ENCODE results near the gene ARHGAP6.
"Not testable (repeated sequence)": the region's sequence is repeated elsewhere in the genome, so short reads cannot be mapped to it uniquely, and the experiment has no call there.

Gene ARHGAP6

DNA sequence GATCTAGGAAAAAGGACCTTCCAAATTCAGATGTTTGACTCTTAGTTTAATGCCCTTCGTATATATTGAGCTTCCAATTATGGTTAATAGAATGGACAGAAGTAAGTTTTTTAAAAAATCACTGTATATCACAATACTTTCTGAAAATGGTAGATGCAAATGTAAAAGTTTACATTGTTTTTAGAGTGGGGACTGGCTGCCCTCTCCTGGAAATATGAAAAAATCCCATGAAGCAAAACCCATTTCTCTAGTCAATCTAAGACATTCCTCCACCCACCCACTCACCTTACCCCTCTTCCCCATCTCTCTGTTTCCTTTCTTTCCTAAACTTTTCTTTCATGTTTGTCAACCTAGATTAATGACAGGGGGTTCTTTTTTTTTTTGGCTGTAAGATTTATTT lies 134.5 kb downstream of the ARHGAP6 start:
- no peaks in the 10 kb centered on the region for H3K9me3 ChIP-seq (replicated peaks in 1 of 11)
- TF ChIP-seq Cebpa-rat (IDR thresholded peaks at IDR 0.05): no peak
- H3K27me3 ChIP-seq: peaks cover 66 to 88% (median 84%) of the 10 kb centered on the region in 11 experiments
- no peaks in the 10 kb centered on the region for H3K36me3 ChIP-seq
- H3K9ac ChIP-seq: no peak overlapping the region
- no peaks in the 10 kb centered on the region for H3K4me1 ChIP-seq
- H3K27ac ChIP-seq: no peak overlapping the region
- no peak overlapping the region for H3K4me3 ChIP-seq
- peaks cover 0 to 4% (median 0%) of the 10 kb centered on the region in 11 experiments; a peak in 1 of 22 replicates for H4K20me1 ChIP-seq
- no peak overlapping the region for H3K4me2 ChIP-seq

DNA sequence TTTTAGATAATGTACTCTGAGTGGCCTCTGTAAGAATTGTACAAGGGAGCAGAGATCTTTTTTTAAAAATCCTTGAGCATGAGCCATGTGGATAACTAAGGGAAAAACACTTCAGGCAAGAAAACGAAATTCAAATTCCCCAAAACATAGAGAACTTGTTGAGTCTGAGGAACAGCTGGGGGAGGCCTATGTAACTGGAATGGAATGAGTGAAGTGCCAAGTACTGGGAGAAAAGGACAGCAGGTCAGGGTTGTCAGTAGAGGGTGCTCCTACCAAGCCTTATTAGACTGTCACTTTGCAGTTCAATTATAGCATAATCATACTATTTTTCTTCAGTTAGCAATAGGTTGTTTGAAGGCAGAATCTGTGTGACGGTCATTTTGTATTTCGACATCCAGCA lies 135.1 kb downstream of the ARHGAP6 start:
- H4K20me1 ChIP-seq: no peaks in the 10 kb centered on the region; a peak in 2 of 22 replicates
- no peaks in the 10 kb centered on the region for H3K4me1 ChIP-seq
- TF ChIP-seq Cebpa-rat (IDR thresholded peaks at IDR 0.05): no peak

DNA sequence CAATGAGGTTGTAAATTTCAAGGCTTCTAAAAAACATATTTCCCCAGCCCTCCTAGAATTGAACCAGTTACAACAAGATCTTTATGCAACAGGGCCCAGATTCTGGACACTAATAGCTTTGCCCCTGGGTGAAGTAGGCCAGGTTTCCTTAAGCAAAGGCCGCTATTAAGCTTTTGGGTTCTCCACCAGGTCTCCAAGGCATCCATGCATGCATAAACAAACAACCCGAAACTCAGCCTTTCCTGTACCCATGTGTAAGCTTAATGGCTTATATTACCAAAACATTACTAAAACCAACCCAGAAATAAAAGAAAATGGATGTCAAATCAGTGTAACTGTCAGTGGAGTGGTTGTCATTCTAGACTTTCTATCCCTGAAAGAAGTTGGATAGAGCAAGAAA lies 137.1 kb downstream of the ARHGAP6 start:
- no peak overlapping the region for H3K4me2 ChIP-seq
- H3K9me3 ChIP-seq (replicated peaks in 1 of 11): no peaks in the 10 kb centered on the region
- no peak overlapping the region for H3K27ac ChIP-seq
- no peak overlapping the region for H3K9ac ChIP-seq
- no peaks in the 10 kb centered on the region for H3K4me1 ChIP-seq
- H3K27me3 ChIP-seq: peaks cover 68 to 93% (median 87%) of the 10 kb centered on the region in 11 experiments
- no peaks in the 10 kb centered on the region; a peak in 2 of 22 replicates for H4K20me1 ChIP-seq
- no peak for TF ChIP-seq Cebpa-rat (IDR thresholded peaks at IDR 0.05)
- no peaks in the 10 kb centered on the region for H3K36me3 ChIP-seq
- H3K4me3 ChIP-seq: no peak overlapping the region

More for the DNA sequence above, 135.1 kb downstream of the ARHGAP6 start:
- Histone ChIP-seq H3K27ac (no peak overlapping the region), H3K4me3 (no peak overlapping the region), H3K36me3 (no peaks in the 10 kb centered on the region), H3K9ac (no peak overlapping the region), H3K27me3 (peaks cover 66 to 88% (median 84%) of the 10 kb centered on the region in 11 experiments), H3K4me2 (no peak overlapping the region), H3K9me3 (replicated peaks in 1 of 11) (no peaks in the 10 kb centered on the region)

DNA sequence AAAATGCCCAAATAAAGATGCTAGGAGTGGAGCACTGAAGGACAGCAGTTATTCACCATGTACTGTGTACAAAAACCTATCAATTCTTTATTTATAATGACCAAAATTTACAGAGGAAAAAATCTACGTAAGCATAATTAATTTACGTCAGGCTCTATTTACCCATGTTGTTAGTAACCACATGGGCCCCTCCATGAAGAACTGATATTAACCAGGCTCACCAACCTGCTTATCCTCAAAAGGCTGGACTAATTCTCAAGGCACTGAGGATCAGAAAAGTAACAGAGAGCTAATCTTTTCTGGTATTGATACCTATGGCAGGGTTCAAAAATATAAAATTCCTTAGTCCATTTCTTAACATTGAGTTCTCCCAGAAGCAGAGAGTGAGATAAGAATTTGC lies 140.0 kb downstream of the ARHGAP6 start:
- TF ChIP-seq Cebpa-rat (IDR thresholded peaks at IDR 0.05): no peak
- Histone ChIP-seq H3K27me3 (peaks cover 66 to 75% (median 74%) of the 10 kb centered on the region in 11 experiments), H3K4me2 (no peak overlapping the region), H3K9ac (no peak overlapping the region), H4K20me1 (no peaks in the 10 kb centered on the region; a peak in 1 of 22 replicates), H3K9me3 (replicated peaks in 1 of 11) (peaks cover 0 to 5% (median 0%) of the 10 kb centered on the region in 11 experiments; a peak in 2 of 22 replicates), H3K36me3 (no peaks in the 10 kb centered on the region), H3K4me3 (no peak overlapping the region), H3K27ac (no peak overlapping the region), H3K4me1 (no peaks in the 10 kb centered on the region)

DNA sequence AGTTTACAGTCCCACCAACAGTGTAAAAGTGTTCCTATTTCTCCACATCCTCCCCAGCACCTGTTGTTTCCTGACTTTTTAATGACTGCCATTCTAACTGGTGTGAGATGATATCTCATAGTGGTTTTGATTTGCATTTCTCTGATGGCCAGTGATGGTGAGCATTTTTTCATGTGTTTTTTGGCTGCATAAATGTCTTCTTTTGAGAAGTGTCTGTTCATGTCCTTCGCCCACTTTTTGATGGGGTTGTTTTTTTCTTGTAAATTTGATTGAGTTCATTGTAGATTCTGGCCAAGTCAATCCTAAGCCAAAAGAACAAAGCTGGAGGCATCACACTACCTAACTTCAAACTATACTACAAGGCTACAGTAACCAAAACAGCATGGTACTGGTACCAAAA lies 146.5 kb downstream of the ARHGAP6 start:
- H3K9ac ChIP-seq; H3K9me3 ChIP-seq (replicated peaks in 1 of 11); H3K4me1 ChIP-seq; H3K36me3 ChIP-seq; H3K27ac ChIP-seq; H3K4me3 ChIP-seq; H3K4me2 ChIP-seq; H4K20me1 ChIP-seq: not testable (repeated sequence)
- H3K27me3 ChIP-seq: peaks cover 26 to 51% (median 40%) of the 10 kb centered on the region in 11 experiments

DNA sequence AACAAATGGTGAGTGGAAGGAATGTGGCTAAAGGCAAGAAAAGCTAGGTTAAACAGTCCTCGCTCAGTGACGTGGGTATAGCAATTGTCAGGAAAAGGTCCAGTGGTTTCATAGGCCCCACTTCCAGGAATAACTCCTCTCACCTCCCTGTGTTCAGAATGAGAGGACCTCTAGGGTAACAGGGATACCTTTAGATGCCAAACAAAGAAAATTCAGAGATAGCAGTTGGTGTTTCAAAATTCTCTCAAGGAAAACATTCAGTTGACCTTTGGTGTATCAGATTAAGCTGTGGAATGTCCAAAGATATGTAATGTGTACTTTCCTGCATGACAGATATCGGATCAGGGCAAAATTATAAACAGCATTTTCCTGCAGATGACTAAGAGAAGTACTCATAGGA lies 155.9 kb downstream of the ARHGAP6 start:
- no peak overlapping the region for H3K9ac ChIP-seq
- H3K4me2 ChIP-seq: no peak overlapping the region
- no peak overlapping the region for H3K27ac ChIP-seq
- TF ChIP-seq Cebpa-rat (IDR thresholded peaks at IDR 0.05): no peak
- H3K9me3 ChIP-seq (replicated peaks in 1 of 11): peaks cover 0 to 27% (median 5%) of the 10 kb centered on the region in 11 experiments; a peak in 6 of 22 replicates
- H3K4me1 ChIP-seq: no peaks in the 10 kb centered on the region
- peaks cover 56 to 98% (median 91%) of the 10 kb centered on the region in 11 experiments for H3K27me3 ChIP-seq
- no peak overlapping the region for H3K4me3 ChIP-seq
- H3K36me3 ChIP-seq: no peaks in the 10 kb centered on the region
- no peaks in the 10 kb centered on the region for H4K20me1 ChIP-seq

DNA sequence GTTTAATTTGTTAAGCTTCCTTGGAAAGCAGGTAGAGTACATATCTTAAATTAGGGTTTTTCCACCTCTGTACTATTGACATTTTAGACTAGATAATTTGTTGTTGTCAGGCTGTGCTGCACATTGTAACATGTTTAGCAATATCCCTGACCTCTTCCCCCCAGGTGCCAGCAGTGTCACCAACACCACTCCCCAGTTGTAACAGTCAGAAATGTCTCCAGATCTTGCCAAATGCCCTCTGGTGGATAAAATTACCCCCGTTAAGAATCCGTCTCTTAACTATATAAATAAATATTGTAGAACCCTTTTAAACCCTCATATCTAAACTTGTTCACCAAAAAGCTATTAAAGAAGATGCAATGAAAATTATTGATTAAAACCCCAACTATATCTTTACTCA lies 161.5 kb downstream of the ARHGAP6 start:
- TF ChIP-seq Cebpa-rat (IDR thresholded peaks at IDR 0.05): no peak
- H4K20me1 ChIP-seq: no peaks in the 10 kb centered on the region
- peaks cover 65 to 94% (median 88%) of the 10 kb centered on the region in 11 experiments for H3K27me3 ChIP-seq

DNA sequence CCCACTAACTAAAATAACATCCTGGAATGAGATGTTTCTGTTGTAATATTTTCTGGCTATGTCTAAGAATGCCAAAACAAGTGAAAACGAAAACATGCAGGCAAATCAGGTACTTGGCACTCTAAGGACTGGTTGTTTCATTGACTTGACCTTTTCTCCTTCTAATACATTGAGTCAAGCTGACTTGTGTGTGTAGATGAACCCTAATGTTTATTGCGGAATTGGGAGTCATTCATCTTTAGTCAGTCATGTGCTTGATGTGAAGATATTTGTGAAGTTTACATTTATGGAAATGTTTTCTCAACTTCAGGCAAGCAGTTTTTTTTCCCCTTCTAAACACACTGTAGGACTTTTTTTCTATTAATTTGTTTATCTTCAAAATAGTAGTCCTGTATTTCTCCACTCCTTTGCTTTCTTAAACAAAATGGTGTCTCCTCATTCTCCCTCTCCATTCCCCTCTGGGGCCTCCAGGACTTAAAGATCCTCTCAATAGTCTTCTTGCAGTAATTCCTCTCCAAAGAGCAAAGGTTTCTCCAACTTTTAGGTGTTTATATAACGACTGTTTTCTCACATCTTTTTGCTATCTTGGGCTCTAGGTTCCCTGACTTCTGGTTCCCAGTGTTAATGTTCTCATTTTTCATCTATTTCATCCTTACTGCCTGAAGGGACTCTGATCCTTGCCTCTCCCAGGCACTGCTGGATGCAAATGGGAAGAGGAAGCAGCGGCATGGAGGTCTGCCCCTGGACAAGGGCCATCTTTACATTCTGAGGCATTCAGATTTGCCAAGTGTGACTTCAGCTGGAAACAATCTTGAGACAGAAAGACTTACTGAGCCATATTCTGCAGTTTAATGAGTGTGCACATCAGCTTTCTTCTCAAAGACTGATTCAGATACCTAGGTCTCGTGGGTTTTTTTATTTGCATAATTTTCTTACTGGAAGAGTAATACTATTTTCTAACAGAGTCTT lies 166.4 kb downstream of the ARHGAP6 start:
- Histone ChIP-seq H3K27ac (no peak overlapping the region), H3K27me3 (peaks cover 67 to 98% (median 80%) of the 10 kb centered on the region in 11 experiments), H3K4me2 (no peak overlapping the region), H3K36me3 (no peaks in the 10 kb centered on the region), H3K4me1 (no peaks in the 10 kb centered on the region), H4K20me1 (no peaks in the 10 kb centered on the region), H3K4me3 (no peak overlapping the region), H3K9ac (no peak overlapping the region), H3K9me3 (replicated peaks in 1 of 11) (peaks cover 0 to 18% (median 10%) of the 10 kb centered on the region in 11 experiments; a peak in 14 of 22 replicates)
- no peak for TF ChIP-seq Cebpa-rat (IDR thresholded peaks at IDR 0.05)

More for the DNA sequence above, 161.5 kb downstream of the ARHGAP6 start:
- H3K27ac ChIP-seq: no peak overlapping the region
- H3K4me3 ChIP-seq: no peak overlapping the region
- H3K4me1 ChIP-seq: no peaks in the 10 kb centered on the region
- peaks cover 0 to 27% (median 0%) of the 10 kb centered on the region in 11 experiments; a peak in 1 of 22 replicates for H3K9me3 ChIP-seq (replicated peaks in 1 of 11)
- H3K9ac ChIP-seq: no peak overlapping the region
- no peaks in the 10 kb centered on the region for H3K36me3 ChIP-seq
- H3K4me2 ChIP-seq: no peak overlapping the region

DNA sequence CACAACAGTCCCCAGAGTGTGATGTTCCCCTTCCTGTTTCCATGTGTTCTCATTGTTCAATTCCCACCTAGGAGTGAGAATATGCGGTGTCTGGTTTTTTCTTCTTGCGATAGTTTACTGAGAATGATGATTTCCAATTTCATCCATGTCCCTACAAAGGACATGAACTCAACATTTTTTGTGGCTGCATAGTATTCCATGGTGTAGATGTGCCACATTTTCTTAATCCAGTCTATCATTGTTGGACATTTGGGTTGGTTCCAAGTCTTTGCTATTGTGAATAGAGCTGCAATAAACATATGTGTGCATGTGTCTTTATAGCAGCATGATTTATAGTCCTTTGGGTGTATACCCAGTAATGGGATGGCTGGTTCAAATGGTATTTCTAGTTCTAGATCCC lies 174.3 kb downstream of the ARHGAP6 start:
- Histone ChIP-seq H3K9me3 (replicated peaks in 1 of 11) (peaks cover 0 to 19% (median 10%) of the 10 kb centered on the region in 11 experiments; a peak in 14 of 22 replicates), H3K27me3 (peaks cover 73 to 91% (median 87%) of the 10 kb centered on the region in 11 experiments)
- not testable (repeated sequence) for H4K20me1 ChIP-seq, H3K36me3 ChIP-seq, H3K4me3 ChIP-seq, H3K4me1 ChIP-seq, H3K9ac ChIP-seq, H3K4me2 ChIP-seq, H3K27ac ChIP-seq
